BJ (cell line): ENCODE measurements around the gene DIAPH3. TPM values are rescaled to one million over a fixed set of nuclear protein-coding genes. Genes with fewer than 3 reads are reported as not detected.
"Not testable (repeated sequence)": the region's sequence is repeated elsewhere in the genome, so short reads cannot be mapped to it uniquely, and the experiment has no call there.

Experiments
- CTCF ChIA-PET: fragments of 350-600 bp; formaldehyde crosslinking; extraction: SDS; loops from one replicate; lab custom pipeline; 2021; ENCODE audit warnings: antibody characterized with exemption, inconsistent platforms; lab: Yijun Ruan, JAX
- POLR2A ChIA-PET: fragments of 300-600 bp; sonication (Branson Sonifier 250); formaldehyde crosslinking; extraction: SDS; loops from one replicate; lab custom pipeline; 2021; ENCODE audit warnings: antibody characterized with exemption; lab: Charles Lee
- DNase-seq: peaks from one replicate; pipeline ENCODE4 v3.0.0-alpha.2; 2011; ENCODE audit warnings: low read depth
- H3K27me3 ChIP-seq: 2 replicates; pipeline ENCODE4 v1.6.0; 2011; ENCODE audit warnings: low read length; ENCODE audit not compliant: control insufficient read depth, insufficient read depth
- H3K36me3 ChIP-seq: 2 replicates; pipeline ENCODE4 v1.5.1; 2011; ENCODE audit warnings: low read length; ENCODE audit not compliant: control insufficient read depth, insufficient read depth
- H3K4me3 ChIP-seq: 2 replicates; pipeline ENCODE4 v1.5.1; 2011; ENCODE audit warnings: low read depth, mild to moderate bottlenecking, control low read depth, low read length
- polyA plus RNA-seq: library from polyadenylated mRNA; depleted of rRNA; stranded (reverse); fragments of >200 nt; gene quantifications from 2 replicates; pipeline ENCODE4 v1.2.3, GENCODE V29; 2011
- TF ChIP-seq, protein P1 (sequence below): IDR thresholded peaks from 2 replicates; pipeline ENCODE4 v1.5.1; 2011; ENCODE audit warnings: low read depth, mild to moderate bottlenecking, control low read depth, inconsistent platforms, low read length, moderate library complexity; ENCODE audit not compliant: insufficient read depth

Gene DIAPH3
- polyA plus RNA-seq, 1 experiment, result 8.5 TPM

DNA sequence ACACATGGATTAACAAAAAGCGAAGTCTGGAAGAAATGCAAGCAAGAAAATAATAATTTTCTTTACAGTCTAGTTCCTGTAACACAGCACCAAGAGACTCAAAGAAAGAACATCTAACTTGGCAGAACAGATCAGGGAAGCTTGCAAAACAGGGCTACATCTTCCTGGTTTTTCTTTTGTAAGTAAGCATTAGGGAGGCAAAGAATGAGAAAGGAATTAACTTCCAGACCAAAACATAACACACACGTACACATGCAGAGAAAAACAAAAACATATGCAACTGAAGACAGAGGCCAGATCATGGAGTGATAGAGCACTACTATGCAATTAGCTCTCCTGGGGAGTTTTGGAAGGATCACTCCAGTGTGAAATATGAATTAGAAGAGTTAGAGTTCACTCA lies 120.5 kb downstream of the DIAPH3 start:
- TF ChIP-seq, protein P1, sequence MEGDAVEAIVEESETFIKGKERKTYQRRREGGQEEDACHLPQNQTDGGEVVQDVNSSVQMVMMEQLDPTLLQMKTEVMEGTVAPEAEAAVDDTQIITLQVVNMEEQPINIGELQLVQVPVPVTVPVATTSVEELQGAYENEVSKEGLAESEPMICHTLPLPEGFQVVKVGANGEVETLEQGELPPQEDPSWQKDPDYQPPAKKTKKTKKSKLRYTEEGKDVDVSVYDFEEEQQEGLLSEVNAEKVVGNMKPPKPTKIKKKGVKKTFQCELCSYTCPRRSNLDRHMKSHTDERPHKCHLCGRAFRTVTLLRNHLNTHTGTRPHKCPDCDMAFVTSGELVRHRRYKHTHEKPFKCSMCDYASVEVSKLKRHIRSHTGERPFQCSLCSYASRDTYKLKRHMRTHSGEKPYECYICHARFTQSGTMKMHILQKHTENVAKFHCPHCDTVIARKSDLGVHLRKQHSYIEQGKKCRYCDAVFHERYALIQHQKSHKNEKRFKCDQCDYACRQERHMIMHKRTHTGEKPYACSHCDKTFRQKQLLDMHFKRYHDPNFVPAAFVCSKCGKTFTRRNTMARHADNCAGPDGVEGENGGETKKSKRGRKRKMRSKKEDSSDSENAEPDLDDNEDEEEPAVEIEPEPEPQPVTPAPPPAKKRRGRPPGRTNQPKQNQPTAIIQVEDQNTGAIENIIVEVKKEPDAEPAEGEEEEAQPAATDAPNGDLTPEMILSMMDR, result no peak
- CTCF ChIA-PET, result no interaction called here

DNA sequence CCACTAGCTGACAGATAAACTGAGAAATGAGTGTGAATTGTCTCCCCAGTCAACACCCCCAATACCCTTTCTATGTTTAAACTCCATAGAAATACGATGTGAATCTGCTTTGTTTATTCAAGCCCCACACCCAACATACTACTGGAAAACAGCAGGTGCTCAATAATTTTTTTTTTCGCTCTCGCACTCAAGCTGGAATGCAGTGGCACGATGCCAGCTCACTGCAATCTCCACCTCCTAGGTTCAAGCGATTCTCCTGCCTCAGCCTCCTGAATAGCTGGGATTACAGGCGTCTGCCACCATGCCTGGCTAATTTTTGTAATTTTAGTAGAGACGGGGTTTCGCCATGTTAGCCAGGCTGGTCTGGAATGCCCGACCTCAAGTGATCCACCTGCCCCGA lies 123.1 kb downstream of the DIAPH3 start:
- POLR2A ChIA-PET, H3K36me3 ChIP-seq, H3K27me3 ChIP-seq, CTCF ChIA-PET, DNase-seq, H3K4me3 ChIP-seq: not testable (repeated sequence)

More for the DNA sequence above, 120.5 kb downstream of the DIAPH3 start:
- POLR2A ChIA-PET, result interaction anchor here (0.6 kb wide), 1 partner anchor 98 kb away, joined by 3 read pairs; no protein-coding TSS in a partner anchor
- H3K36me3 ChIP-seq, result 0 out of 2 replicates have a peak, but pooled peaks cover 1% of the 10 kb centered on the region
- H3K27me3 ChIP-seq, result no peaks in the 10 kb centered on the region
- peak; percentile 56 for DNase-seq
- no peak overlapping the region for H3K4me3 ChIP-seq

DNA sequence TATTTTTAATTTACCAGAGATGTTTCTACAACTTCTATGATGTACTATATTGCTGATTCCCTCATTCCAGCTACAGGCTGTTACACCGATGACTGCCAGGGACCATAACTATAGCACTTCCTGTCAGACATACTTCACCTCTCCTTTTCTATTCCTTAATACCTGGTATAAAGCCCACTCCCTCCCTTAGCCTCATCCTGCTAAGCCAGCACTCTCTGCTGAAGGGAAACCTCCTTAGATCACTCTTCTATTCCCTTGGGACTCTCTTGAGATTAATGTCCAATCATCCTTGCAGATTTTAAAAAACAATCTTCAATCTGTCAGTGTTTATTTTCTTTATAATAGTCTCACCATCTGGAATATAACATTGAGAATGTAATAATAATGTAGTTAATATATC lies 127.9 kb downstream of the DIAPH3 start:
- no peaks in the 10 kb centered on the region for H3K36me3 ChIP-seq
- no peak overlapping the region for H3K4me3 ChIP-seq
- H3K27me3 ChIP-seq, result no peaks in the 10 kb centered on the region
- no peak for DNase-seq
- CTCF ChIA-PET, result no interaction called here
- TF ChIP-seq, protein P1, result no peak
- POLR2A ChIA-PET, result no interaction called here

DNA sequence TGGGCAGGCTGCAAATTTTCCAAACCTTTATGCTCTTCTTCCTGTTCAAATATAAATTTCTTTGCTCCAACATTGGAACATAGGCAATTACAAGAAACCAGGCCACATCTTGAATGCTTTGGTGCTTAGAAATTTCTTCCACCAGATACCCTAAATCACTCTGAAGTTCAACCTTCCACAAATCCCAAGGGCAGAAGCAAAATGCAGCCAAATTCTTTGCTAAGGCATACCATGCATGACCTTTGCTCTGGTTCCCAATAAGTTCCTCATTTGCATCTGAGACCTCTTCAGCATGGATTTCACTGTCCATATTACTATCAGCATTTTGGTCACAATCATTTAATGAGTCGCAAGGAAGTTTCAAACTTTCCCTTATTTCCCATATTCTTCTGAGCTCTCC lies 130.9 kb downstream of the DIAPH3 start:
- no peak overlapping the region for H3K4me3 ChIP-seq
- H3K36me3 ChIP-seq, result no peaks in the 10 kb centered on the region
- TF ChIP-seq, protein P1, result no peak
- H3K27me3 ChIP-seq, result no peaks in the 10 kb centered on the region
- DNase-seq, result no peak
- ChIA-PET POLR2A (no interaction called here), CTCF (no interaction called here)

DNA sequence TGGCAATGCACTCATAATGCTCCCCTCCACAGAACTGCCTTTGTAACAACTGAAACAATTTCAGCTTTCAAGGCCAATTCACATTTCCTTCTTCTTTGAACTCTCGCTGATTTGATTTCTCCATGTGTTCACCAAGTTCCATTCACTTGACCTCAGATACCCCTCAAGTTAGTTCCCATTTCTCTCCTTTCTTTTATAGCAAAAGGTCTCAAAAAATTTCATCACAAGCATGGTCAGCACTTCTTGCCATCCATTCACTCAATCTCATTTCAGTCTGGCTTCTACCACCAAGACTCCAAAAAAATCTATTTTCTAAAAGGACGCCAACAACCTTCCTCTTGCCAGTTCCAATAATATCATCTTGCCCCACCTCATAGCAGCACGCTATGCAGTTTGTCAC lies 135.7 kb downstream of the DIAPH3 start:
- Histone ChIP-seq H3K36me3 (no peaks in the 10 kb centered on the region), H3K27me3 (no peaks in the 10 kb centered on the region), H3K4me3 (no peak overlapping the region)
- ChIA-PET POLR2A (no interaction called here), CTCF (no interaction called here)
- TF ChIP-seq, protein P1, result no peak
- DNase-seq, result no peak

DNA sequence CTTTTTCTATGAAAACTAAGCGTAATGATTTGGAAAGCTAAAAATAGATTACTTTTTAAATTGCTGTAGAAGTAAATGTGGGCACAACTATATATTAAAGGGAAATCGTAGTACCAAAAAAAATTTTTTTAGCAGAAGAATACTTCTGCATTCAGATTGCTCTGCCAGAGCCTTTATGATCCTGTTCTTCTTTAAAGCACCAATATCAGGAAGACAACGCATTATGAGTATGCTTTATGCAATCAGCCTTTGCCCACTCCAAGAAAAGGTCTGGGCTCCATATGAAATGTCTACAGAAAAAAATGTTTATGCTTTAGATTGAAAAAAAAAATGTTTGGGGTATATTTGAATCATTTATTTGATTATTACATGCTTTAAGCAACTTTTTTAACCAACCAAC lies 137.4 kb downstream of the DIAPH3 start:
- TF ChIP-seq, protein P1, result no peak
- ChIA-PET POLR2A (no interaction called here), CTCF (interaction anchor here (0.9 kb wide), 1 partner anchor 200 kb away, joined by 3 read pairs; no protein-coding TSS in a partner anchor)
- Histone ChIP-seq H3K36me3 (no peaks in the 10 kb centered on the region), H3K27me3 (no peaks in the 10 kb centered on the region), H3K4me3 (no peak overlapping the region)
- no peak for DNase-seq
